Measurements from ENCODE around the gene PROK1.

The PROK1 gene

DNA sequence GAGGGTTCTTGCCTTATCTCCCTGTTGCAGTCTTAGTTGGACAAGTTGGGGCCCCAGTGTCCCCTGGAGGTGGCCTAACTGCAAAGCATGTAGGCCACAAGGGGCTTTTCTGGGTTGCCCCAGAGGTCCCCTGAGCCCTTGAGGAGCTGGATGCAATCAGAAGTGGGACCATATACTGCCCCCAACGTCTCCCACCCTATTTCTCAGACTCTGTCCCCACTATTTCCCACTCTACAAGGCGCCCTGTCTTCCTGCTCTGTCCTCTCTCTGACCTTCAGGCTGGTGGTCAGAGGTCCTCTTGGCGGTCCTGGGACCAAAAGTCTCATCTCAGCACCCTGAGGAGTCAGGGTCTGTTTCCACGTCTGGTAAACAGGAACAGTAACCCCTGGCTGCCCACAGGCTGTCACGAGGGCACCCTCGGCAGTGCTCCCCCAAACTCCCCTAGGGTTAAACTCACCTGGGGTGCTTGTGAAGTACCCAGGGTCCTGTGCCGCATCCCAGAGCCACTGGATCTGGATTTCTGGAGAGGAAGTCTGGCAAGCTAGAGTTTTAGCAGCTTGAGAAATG is 14.9 kb downstream of the PROK1 start:
- DNase-seq (ENCODE audit: low spot score), result no peak

DNA sequence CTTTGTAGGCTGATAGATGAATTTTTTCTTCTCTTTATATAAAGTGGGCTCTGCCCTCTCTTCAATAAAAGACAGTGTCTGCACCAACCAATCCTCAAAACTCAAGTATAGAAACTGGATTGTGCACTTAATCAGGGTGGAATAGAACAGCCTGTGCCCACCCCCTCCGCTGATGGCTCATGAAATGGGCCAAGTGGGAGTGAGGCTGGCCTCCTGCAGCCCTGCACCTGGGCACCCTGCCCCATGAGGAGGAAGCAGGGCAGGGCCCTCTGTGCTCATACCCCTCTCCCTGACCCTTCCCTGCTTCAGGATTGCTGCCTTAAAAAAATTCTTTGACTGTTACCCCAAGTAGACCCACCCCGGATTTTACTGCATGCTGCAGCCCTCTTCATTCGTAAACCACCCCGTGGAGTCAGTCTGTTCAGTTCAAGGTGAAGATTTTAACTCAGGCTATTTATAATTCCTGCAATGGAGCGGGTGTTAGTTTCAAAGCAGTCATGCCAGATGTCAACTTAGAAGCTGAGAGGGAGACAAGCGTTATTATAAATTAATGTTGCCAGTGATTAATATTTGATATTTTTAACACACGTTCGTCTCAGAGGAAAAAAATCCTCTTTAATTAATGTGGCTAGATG is 15.8 kb downstream of the PROK1 start:
- peak; percentile 69 for DNase-seq (ENCODE audit: low spot score)

DNA sequence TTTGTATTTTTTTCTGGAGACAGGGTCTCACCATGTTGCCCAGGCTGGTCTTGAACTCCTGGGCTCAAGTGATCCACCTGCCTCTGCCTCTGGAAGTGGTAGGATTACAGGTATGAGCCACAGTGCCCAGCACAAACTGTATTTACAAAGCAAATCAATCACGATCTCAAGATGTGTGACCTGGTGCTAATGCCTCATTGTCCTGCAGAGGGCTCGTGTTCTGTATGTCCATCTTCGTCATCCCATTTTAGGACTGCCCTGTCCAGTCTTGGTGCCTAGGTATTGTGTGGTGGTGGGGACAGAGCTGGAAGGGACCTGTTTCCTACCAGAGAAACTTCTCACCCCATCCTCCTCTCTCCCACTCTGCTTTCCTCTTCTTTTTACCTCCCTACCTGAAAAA is 20.2 kb downstream of the PROK1 start:
- no peak for DNase-seq (ENCODE audit: low spot score)

DNA sequence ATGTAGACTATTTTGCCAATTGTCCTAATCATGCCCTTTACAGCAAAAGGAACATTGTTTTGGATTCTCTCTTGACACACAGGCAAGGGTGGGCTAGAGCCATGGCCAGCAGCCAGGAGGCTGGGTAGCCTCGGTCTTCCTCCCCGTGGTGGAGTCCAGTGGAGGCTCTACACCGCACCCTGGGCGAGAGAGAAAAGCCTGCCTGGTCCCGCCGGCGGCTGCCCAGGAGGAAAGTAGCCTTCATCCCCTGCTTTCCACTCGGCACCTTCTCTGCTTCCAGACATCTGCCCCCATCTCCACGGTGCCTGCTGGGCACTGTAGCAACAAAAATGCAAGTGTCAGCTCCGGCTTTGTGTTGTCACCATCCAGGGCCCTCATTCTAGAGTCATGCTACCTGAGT is 21.6 kb downstream of the PROK1 start:
- no peak for DNase-seq (ENCODE audit: low spot score)

DNA sequence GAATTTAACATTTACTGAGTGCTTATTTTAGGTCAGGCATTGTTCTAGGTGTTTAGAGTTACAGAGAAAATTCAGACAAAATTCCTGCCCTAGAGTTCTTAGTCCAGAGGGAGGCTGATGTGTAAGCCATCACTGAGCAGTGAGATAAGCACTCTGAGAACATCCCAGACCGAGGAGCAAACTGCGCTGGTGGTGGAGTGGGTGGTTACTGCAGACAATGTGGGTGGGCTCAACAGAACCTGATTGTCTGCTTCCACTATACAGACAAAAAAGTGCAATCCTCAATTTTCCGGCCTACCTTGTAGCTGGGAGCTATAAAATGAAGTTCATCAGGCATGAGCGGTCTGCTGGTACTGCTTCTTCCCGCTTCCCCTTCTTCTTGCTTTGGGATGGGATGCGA is 23.5 kb downstream of the PROK1 start:
- DNase-seq (ENCODE audit: low spot score), result no peak

DNA sequence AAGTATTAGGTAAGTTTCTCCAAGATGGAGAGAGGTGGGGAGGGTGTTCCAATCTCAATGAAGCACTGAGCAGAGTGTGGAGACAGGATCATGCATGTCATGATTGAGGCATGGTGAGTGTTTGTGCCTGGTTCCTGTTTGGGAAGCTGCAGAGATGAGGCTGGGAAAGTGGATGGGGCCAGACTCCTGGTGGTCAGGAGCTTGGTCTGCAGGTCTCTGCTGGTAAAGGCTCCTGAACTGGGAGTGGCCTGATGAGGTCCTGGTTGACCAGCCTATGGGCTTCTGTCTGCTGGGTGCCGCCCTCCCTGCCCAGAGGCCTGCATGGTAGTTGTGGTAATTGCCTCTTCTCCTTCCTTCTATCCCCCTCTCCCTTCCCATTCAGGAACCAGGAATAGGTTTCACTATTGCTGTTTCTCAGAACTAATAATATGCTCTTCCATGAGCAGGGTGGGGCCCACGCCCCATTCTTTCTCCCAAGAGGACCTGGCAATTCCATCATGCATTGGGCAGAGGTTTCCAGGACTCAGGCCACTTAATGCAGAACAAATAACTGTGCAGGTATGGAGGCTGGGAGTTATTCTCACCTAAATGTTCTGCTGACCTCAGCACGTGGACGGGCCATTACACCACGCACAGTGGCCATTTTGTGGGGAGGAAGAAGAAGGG is 24.5 kb downstream of the PROK1 start:
- DNase-seq (ENCODE audit: low spot score), result no peak

DNA sequence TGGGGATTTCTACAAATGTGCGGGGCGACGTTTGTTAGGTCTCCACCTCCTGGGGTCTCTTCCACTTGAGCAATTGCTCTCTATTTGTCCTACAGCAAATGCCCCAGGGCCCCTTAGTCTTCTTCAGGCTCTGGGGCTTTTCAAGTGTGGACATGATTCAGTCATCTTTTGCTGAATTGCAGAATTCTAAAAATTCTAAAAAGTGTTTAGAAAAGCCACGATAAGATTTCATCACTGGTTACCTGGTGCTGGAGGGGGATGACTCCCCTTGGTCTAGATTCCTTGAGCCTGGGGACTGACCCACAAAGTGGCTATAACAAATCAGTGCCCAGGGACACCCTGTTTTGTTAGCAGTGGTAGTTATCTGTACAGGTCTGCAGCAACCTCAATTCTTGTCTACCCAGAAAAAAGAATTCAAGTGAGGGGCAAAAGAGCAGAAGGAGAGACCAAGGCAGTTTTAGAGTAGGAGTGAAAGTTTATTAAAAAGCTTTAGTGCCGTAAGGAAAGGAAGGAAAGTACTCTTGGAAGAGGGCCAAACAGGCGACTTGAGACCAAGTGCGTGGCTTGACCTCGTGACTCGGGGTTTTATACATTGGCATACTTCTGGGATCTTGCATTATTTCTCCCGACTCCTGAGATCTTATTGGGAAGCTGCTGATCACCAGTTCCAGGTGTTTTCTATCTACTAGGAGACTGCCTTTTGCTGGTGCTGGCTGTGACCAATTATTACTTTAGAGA is 25.2 kb downstream of the PROK1 start:
- DNase-seq (ENCODE audit: low spot score), result no peak

DNA sequence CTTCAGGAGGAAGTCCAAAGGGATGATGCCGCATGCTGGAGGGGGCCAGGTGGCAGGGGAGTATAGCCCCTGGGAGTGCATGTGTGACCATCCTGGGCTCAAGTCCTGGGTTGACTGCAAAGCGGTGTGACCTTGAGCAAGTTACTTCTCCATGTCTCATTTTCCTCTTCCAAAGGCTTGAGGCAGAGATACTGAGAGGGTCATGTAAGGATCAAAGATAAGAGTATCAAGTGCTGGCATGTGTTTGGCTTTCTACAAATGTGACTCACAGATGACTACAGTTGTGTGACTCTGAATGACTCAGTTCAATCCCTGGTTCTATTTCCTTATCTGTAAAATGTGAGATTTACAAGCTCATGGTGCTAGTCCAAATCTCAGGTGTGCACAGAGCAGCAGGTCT is 26.1 kb downstream of the PROK1 start:
- DNase-seq (ENCODE audit: low spot score), result no peak

DNA sequence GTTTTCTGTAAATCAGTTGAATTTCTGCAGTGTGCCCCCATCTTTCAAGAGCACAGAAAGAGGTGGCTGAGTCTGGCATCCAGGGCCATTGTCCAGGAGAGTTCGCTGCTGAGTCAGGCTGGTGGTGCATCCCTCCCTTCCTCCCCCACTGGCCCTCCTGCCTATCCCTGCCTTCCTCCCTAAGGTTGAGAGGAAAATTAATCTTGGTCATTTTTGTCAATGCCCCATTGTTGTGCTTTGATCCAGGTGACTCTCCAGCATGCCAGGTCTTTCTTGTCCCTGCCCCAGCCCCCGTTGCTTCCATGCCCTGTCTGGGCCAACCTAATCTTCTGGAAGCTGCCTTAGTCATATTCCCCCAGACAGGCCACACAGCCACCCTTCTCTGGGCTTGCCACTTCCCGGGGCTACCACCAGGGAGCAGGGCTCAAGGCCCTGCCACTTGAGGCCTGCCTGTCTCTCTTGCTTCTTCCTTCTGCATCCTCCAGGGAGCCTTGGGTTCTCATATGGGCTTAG is 26.6 kb downstream of the PROK1 start:
- DNase-seq (ENCODE audit: low spot score), result no peak

DNA sequence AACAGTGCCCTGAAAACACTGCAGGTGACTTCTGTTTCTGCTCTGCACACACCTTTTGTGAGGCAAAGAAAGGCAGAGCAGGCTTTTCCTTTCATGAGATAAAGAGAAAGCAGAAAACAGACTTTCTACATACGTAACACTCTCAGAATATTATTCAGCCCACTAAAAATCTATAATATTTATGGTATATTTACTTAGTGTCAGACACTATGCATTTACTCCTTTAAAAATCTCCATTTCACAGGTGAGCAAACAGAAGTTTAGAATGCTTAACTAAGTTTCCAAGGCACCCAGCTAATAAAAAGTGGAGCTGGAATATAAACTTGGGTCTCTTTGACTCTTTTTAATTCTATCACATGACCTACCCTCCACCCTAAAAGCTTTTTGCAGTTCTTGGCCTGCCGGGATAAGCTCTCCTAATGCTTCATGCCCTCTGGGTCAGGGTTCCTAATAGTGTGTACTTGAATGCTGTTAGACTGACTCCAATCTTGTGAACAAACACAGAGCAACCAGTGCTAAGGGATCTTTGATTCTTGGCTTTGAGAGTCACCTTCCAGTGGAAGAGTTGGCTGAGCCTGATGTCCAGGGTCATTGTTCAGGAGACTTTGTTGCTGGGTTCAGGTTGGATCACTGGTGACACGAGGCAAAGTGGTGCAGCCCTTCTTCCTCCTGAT is 27.2 kb downstream of the PROK1 start:
- DNase-seq (ENCODE audit: low spot score), result no peak

DNA sequence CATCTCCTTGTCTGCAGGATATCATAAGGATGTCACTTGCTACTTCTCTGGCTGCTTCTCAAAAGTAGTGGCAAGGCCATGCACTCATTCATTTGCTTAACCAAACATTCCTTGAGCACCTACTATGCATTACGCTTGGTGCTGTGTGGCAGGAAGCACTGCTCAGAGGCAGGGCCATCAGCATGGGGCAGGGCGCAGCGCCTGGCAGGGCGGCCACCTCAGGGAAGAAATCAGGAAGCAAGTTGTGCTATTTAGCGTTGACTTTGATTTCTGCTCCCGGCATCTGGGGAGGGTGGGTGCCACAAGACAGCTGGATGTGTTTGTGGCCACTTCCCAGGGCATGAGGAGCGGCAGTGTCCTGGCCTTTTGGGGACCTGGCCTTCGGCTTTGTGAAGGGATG is 27.9 kb downstream of the PROK1 start:
- no peak for DNase-seq (ENCODE audit: low spot score)

DNA sequence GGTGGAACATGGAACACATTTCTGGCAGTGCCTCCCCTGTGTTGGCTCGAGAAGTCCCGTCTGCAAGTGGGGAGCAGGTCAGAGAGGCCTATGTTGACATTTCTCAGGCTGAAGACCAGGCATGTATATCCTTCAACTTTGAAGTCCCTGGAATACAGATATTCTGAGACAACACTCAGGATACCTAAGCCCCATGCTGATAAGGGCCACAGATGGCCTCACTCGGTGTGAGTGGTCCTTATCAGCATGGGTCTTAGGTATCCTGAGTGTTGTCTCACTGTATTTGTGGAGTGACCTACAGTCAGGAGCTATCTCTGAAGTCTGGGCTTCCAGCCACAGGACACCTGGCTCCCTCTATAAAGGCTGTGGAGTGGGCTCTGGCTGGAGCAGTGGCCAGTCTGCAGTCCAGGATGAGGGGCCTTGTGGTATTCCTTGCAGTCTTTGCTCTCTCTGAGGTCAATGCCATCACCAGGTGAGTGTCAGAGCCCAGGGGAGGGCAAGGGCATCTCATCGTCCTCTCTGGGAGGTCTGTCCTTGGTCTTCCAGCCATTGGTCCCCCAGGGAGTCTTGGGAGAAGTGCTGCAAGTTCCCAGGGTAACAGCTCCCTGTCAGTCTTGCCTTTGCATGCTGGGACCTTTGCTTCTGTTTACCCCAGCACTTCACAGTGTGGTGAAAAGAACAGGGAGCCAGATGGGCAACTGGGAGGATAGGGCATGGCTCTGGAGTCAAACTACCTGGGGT is 29.6 kb downstream of the PROK1 start:
- DNase-seq (ENCODE audit: low spot score), result no peak

DNA sequence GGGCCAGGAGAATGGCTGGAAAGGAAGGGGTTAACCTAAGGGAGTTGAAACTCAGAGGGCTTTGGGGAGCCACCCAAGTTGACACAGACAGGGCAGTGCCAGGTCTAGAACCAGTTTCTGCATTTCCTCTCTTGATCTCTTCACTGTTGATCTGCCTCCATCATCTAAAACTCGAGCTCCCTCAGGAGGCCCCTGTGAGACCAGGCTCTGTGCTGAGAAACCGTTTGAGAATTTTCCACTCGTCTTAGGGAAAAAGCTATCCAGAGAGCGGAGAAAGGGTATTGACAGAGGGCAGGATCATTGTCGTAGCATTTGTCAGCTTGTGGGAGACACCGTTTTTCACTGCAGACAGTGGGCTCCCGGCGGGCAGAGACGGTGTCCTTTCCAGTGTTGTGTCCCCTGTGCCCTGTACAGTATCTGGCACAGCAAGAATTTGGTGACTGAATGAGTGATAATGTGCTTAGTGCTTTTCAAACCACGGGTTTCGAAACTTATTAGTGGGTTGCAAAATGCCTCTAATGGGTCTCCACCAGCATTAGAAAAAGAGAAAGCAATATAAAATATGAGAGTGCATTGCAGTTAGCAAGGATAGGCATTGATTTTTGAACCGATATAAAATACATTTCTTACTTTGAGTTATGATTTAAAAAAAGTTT is 31.1 kb downstream of the PROK1 start:
- DNase-seq (ENCODE audit: low spot score), result peak; percentile 42

DNA sequence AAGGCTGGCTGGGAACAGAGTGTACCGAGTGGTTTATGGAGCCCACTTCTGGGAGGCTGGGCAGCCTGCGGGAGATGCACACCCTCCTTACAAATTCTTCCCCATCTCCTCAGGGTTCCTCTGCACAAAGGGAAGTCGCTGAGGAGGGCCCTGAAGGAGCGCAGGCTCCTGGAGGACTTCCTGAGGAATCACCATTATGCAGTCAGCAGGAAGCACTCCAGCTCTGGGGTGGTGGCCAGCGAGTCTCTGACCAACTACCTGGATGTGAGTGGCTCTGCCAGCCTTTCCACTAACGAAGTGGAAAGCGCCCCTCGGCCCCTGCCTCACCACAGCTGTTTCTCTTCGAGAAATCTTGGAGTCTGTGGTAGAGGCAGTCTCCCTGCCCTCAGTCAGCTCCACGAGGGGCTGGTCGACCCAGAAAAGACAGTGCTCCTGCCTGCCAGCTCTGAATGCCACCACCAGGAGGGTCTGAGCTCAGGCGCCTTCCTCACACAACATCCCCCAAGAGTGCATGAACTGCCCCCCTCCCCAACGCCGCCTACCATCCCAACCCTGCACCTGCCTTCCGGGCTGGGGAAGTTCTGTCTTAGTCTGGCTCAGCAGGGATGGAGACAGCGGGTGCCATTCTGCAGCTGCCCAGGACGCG is 31.8 kb downstream of the PROK1 start:
- peak; percentile 67 for DNase-seq (ENCODE audit: low spot score)

DNA sequence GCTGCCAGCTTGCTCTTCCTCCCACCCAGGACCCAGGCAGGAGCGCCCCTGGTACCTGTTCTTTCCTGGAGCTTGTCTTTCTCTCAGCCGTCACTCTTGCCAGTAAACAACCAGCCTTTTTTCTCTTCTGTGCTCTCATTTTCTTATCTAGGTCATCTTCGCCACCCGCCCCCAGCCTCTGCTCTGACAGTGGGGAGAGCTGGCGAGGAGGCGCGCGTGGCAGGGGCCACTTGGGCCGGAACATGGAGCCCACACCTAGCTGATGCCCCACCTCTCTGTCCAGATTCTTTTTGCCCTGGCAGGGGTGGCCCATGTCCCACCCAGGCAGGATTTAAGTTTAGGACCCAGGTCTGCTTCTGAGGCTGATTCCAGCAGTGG is 32.3 kb downstream of the PROK1 start:
- peak; percentile 71 for DNase-seq (ENCODE audit: low spot score)

DNA sequence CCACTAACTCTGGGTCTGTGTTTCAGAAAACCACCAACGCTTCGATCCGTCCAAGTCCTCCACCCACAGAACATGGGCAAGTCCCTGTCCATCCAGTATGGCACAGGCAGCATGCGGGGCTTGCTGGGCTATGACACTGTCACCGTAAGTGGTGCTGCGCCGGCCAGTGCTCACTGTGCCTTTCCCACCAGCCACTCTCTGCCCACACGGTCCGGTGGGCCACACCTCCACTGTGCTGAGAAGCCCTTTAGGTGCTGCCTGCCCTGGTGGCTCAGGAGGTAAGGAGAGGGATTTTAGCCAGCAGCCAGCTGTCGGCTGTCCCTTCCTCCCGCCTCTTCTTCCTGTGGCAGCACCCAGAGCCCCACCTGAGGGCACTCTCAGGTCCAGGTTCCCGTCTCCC is 33.9 kb downstream of the PROK1 start:
- no peak for DNase-seq (ENCODE audit: low spot score)

DNA sequence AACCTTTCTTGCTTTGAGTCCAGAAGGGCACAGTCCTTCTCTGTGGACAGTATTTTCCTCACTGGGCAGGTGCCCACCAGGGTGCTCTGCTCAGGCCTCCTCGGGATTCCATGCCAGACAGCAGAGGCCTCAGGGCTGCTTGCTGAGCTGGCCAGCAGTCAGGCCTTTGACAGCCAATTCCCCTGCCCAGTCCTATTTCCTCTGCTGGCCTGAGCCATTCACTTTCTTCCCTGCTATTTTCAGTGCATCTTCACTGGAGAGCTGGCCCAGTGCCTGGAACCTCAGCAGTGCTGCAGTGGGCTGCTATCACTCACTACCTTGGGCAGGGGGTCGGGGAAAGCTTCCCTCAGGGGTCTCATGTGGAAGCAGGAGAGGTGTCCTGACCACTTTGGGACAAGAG is 34.8 kb downstream of the PROK1 start:
- peak; percentile 75 for DNase-seq (ENCODE audit: low spot score)

DNA sequence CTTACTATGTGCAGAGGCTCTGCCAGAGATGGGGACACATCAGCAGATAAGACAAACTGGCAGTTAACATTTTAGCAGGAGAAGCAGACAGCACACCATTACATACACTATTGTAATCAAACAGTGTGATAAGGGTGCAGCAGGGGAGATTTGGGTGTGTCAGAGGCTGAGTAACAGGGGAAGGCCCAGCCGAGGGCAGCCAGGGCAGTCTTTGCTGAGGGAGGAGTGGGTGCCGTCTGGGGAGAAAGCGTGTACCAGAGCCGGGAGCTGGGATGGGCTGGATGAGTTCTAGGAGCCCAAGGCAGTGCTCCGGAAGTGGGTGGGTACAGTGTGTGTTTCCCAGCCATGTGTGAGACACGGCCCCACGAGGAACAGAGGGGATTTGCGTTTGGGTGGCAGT is 36.8 kb downstream of the PROK1 start:
- no peak for DNase-seq (ENCODE audit: low spot score)

DNA sequence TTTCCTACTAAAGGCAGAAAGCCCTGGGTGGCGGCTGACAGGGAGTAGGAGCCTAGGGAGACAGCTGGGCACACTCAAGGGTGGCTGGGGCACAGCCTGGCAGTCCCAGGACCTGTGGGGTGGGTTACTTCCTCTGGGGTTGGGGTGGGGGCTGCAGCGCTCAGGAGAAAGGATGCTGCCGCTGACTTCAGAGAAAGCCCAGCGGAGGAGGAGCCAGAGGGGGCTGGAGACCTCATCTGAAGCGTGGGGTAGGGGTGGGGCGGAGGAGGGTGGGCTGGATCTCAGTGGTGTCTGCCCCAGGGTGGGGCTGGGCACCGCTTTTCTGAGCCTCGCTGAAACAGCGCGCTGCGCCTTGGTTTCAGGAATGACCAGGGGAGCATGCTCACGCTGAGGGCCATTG is 37.2 kb downstream of the PROK1 start:
- DNase-seq (ENCODE audit: low spot score), result no peak

DNA sequence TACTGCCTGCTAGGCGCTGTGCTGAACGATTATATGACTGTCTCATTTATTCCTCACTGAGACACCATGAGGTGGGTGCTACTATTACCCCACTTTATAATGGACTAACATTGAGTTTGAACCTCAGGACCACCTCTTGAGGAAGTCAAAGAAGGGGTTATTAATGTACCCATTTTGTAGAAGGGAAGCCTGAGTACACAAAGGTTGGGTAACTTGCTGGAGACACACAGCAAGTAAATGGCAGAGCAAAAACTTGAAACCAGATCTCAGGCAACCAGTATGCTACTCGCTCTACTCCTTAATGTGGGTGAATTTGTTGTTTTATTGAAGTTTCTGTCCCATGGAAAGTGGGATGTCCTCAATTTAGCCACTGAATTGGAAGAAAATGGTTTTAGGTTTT is 37.9 kb downstream of the PROK1 start:
- DNase-seq (ENCODE audit: low spot score), result no peak

DNA sequence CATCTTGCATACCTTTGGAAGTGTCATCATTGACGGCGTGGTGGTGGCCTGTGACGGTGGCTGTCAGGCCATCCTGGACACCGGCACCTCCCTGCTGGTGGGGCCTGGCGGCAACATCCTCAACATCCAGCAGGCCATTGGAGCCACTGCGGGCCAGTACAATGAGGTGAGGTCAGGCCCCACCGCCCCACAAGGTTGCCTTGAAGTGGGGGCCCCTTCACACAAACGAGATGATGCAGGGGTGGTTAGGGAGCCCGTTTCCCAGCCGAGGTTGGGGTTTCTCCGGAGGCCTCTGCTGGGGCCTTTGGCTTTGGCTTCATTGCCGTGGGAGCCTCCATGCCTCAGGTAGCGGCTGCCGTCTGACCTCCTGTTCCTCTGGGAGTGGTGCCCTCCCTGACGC is 38.5 kb downstream of the PROK1 start:
- no peak for DNase-seq (ENCODE audit: low spot score)

All from cerebellar cortex (tissue), 1 donor.